HG03432 (cell line): ENCODE measurements around the gene OR5AP2.
A peak's percentile ranks its signal among the peaks of the same experiment; 100 is the strongest.
"Not testable (repeated sequence)": the region's sequence is repeated elsewhere in the genome, so short reads cannot be mapped to it uniquely, and the experiment has no call there.

ENCODE experiments used
- ATAC-seq: cut with Tn5 transposase; IDR thresholded peaks from one replicate; pipeline ENCODE4 v1.9.1; 2021; ENCODE audit warnings: mild to moderate bottlenecking, moderate library complexity; ENCODE audit not compliant: unreplicated experiment

The OR5AP2 gene

GRCh38 chr11:56642339-56642738, at the start of gene OR5AP2:
OR5AP2 (minus strand) TSS chr11:56642439; CDS start chr11:56642439, 0 bp downstream.
- ATAC-seq, result no peak

DNA sequence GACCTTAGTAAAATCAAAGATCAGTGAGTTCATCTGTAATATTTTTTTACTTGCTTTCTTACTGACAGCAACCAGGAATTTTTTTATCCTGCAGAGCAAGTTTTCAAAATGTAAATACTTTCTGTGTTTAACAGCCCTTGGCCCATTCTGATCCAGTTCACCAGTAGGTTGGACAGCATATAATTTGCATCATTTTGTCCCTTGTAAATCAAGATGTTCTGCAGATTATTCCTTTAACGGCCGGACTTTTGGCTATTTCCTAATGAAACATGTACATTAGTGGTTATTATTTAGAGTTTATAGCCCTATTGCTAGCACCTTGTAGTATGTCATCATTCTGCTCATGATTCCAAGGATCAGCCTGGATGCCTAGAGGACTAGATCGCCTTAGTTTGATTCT, 48.9 kb upstream of the OR5AP2 start:
- not testable (repeated sequence) for ATAC-seq

- ATAC-seq, result no peak
Observed at GRCh38 chr11:56688554-56689100, 46.4 kb upstream of the OR5AP2 start.

DNA sequence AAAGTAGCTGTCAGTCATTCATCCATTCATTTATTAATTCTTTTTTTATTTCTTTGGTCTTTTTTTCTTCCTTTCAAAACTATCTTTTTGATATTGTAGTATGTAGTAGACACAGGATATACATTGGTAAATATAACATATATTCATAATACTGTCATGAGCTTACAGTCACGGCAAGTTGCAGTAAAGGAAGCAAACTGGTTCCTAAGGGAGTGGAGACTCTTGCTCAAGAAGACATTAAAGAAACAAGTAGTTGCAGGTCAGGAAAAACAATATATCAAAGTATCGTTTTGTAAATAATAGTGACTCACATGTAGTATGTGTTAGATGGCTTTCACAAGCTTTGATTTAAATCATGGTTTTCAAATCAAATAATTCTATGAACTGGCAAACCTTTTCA, 28.7 kb upstream of the OR5AP2 start:
- ATAC-seq, result no peak

DNA sequence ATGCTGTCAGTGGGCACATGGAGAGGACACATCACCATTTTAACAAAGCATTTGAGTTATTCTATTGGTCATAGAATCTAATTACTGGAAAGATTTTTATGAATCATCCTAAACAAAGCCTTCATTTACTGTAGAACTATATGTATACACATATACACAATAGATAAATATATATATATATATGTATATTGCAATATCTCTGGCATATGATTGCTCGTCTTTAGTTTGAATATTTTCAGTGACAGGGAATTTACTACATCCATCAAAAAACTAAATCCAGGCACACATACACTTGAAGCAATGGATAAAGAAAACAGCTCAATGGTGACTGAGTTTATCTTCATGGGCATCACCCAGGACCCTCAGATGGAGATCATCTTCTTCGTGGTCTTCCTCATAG, 21.1 kb upstream of the OR5AP2 start, which contains the start of gene OR5AR1:
OR5AR1 (plus strand) TSS at position 301 of the 400 bp plus-strand sequence; CDS start at position 301, 0 bp downstream.
- ATAC-seq, result no peak

GRCh38 chr11:56659755-56660154, 17.5 kb upstream of the OR5AP2 start:
- ATAC-seq, result no peak

GRCh38 chr11:56637500-56637899, 4.7 kb downstream of the OR5AP2 start:
- no peak for ATAC-seq

GRCh38 chr11:56636861-56637260, 5.4 kb downstream of the OR5AP2 start:
- no peak for ATAC-seq

- no peak for ATAC-seq
Observed at GRCh38 chr11:56632329-56632728, 9.9 kb downstream of the OR5AP2 start.

DNA sequence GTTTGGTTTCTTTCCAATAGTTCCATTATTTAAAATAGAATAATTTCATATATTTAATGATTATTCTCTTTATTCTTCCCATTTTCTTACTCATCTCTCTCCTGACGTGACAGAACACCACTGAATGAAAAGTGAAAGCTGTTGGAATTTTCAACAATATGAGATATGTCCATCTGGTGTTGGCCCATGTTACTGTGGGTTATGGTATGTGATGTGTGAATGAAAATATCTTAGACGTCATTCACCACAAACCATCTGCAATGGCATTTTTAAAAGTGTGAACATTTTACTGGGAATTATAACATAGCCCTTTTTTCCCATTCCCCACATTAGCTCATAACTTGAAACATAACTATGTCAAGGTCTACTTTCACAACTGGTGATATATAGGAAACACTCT, 16.3 kb downstream of the OR5AP2 start:
- ATAC-seq, result no peak

- peak; percentile 84 for ATAC-seq
Observed at GRCh38 chr11:56624661-56625110, 17.6 kb downstream of the OR5AP2 start.

DNA sequence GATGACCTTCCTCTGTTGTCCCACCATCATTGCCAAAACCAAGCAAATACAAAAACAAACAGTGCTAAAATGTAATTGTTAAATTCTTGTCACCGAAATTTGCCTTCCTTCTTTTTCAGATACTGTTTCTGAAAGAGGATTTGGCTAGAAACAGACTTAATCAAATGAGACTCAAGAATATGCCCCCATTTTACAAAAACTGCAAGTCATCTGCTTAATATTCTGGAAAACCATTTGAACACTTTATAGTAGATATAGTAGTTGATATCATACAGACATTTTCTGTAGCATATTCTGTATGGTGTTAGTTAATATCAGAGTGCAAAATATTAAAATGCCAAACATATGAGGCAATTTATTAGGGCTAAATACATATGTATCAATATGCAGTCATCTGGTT, 31.1 kb downstream of the OR5AP2 start:
- ATAC-seq, result no peak

GRCh38 chr11:56592088-56592717, 50.0 kb downstream of the OR5AP2 start:
- ATAC-seq, result not testable (repeated sequence)
